KOPT-K1 (cell line): ENCODE measurements around the gene STBD1.

ENCODE experiments used
- H3K27ac ChIP-seq: fragments of 200-600 bp; sonication (generic); 2 replicates; pipeline ENCODE4 v1.5.1; 2016; ENCODE audit warnings: antibody characterized with exemption, mild to moderate bottlenecking, low read depth, low read length; ENCODE audit not compliant: poor library complexity, severe bottlenecking
- H3K36me3 ChIP-seq: fragments of 200-600 bp; sonication (generic); 2 replicates; pipeline ENCODE4 v1.5.1; 2017; ENCODE audit warnings: antibody characterized with exemption, mild to moderate bottlenecking, low read length, moderate library complexity; ENCODE audit not compliant: insufficient read depth
- H3K9me3 ChIP-seq: fragments of 200-600 bp; sonication (generic); 2 replicates; pipeline ENCODE4 v1.5.1; 2017; ENCODE audit warnings: antibody characterized with exemption, low read length, mild to moderate bottlenecking; ENCODE audit not compliant: insufficient read depth, poor library complexity, severe bottlenecking

STBD1 gene

GRCh38 chr4:76305971-76306881 lies at the start of gene STBD1:
Gene STBD1 (plus strand): TSS chr4:76306733. CDS start chr4:76306770, 37 bp downstream.
- Histone ChIP-seq H3K9me3 (no peaks in the 10 kb centered on the region), H3K27ac (no peak within 1 kb of the TSS)

GRCh38 chr4:76256968-76257367 lies 49.6 kb upstream of the STBD1 start:
- H3K36me3 ChIP-seq = no peaks in the 10 kb centered on the region
- H3K27ac ChIP-seq = no peak overlapping the region
- H3K9me3 ChIP-seq = peaks cover 4% of the 10 kb centered on the region

More at GRCh38 chr4:76305971-76306881, at the start of gene STBD1:
- H3K36me3 ChIP-seq = no peaks in the 10 kb centered on the region

GRCh38 chr4:76257824-76258223 lies 48.7 kb upstream of the STBD1 start:
- Histone ChIP-seq H3K36me3 (no peaks in the 10 kb centered on the region), H3K27ac (no peak overlapping the region), H3K9me3 (peaks cover 4% of the 10 kb centered on the region)

- Histone ChIP-seq H3K36me3 (no peaks in the 10 kb centered on the region), H3K27ac (no peak overlapping the region)
Observed at GRCh38 chr4:76260571-76260970, 46.0 kb upstream of the STBD1 start.

GRCh38 chr4:76265631-76266218 lies 40.8 kb upstream of the STBD1 start:
- Histone ChIP-seq H3K27ac (no peak overlapping the region), H3K9me3 (no peaks in the 10 kb centered on the region), H3K36me3 (no peaks in the 10 kb centered on the region)

More at GRCh38 chr4:76260571-76260970, 46.0 kb upstream of the STBD1 start:
- peaks cover under 1% of the 10 kb centered on the region for H3K9me3 ChIP-seq

GRCh38 chr4:76266627-76267026 lies 39.9 kb upstream of the STBD1 start:
- Histone ChIP-seq H3K27ac (no peak overlapping the region), H3K36me3 (no peaks in the 10 kb centered on the region), H3K9me3 (no peaks in the 10 kb centered on the region)

GRCh38 chr4:76267811-76268210 lies 38.7 kb upstream of the STBD1 start:
- H3K27ac ChIP-seq = no peak overlapping the region
- no peaks in the 10 kb centered on the region for H3K9me3 ChIP-seq
- H3K36me3 ChIP-seq = no peaks in the 10 kb centered on the region

- H3K9me3 ChIP-seq = no peaks in the 10 kb centered on the region
- no peak overlapping the region for H3K27ac ChIP-seq
- H3K36me3 ChIP-seq = no peaks in the 10 kb centered on the region
Observed at GRCh38 chr4:76270244-76271175, 36.0 kb upstream of the STBD1 start.

GRCh38 chr4:76271248-76271647 lies 35.3 kb upstream of the STBD1 start:
- H3K27ac ChIP-seq = no peak overlapping the region
- H3K36me3 ChIP-seq = no peaks in the 10 kb centered on the region
- no peaks in the 10 kb centered on the region for H3K9me3 ChIP-seq

- Histone ChIP-seq H3K36me3 (no peaks in the 10 kb centered on the region), H3K27ac (no peak overlapping the region), H3K9me3 (no peaks in the 10 kb centered on the region)
Observed at GRCh38 chr4:76272073-76272472, 34.5 kb upstream of the STBD1 start.

- H3K27ac ChIP-seq = no peak overlapping the region
- H3K9me3 ChIP-seq = no peaks in the 10 kb centered on the region
- no peaks in the 10 kb centered on the region for H3K36me3 ChIP-seq
Observed at GRCh38 chr4:76272582-76272981, 34.0 kb upstream of the STBD1 start.

- no peak overlapping the region for H3K27ac ChIP-seq
- H3K9me3 ChIP-seq = no peaks in the 10 kb centered on the region
- no peaks in the 10 kb centered on the region for H3K36me3 ChIP-seq
Observed at GRCh38 chr4:76272999-76273398, 33.5 kb upstream of the STBD1 start.

GRCh38 chr4:76275486-76276124 lies 30.9 kb upstream of the STBD1 start:
- H3K27ac ChIP-seq = no peak overlapping the region
- no peaks in the 10 kb centered on the region for H3K9me3 ChIP-seq
- H3K36me3 ChIP-seq = no peaks in the 10 kb centered on the region

GRCh38 chr4:76276813-76277212 lies 29.7 kb upstream of the STBD1 start:
- H3K27ac ChIP-seq = no peak overlapping the region
- H3K36me3 ChIP-seq = no peaks in the 10 kb centered on the region
- no peaks in the 10 kb centered on the region for H3K9me3 ChIP-seq
